ENCODE data around the gene MED15. TPM values are rescaled to one million over a fixed set of nuclear protein-coding genes. Genes with fewer than 3 reads are reported as not detected.

The MED15 gene
- total RNA-seq, 4 donors from 2014 or later: 16.5 to 110 (median 38.6) TPM

- H3K27me3 ChIP-seq: no peaks in the 10 kb centered on the region
- intact Hi-C loops (cut with DNase I; ENCODE audit: low total_unique reads): no loop called here
- DNase-seq: peak; percentile 67 to 71
- H3K27ac ChIP-seq: peak overlapping the region; percentile 64 to 79
- no peak overlapping the region for H3K4me3 ChIP-seq
- H3K36me3 ChIP-seq: no peaks in the 10 kb centered on the region
- no peaks in the 10 kb centered on the region for H3K9me3 ChIP-seq
- no peak for TF ChIP-seq POLR2A (IDR thresholded peaks at IDR 0.05)
- TF ChIP-seq CTCF (IDR thresholded peaks at IDR 0.05): peak in 1 of 4 experiments; percentile 1
- H3K4me1 ChIP-seq: peaks cover 7 to 28% of the 10 kb centered on the region in 2 donors
These were observed 61.9 kb downstream of the MED15 start for GRCh38 chr22:20569059-20570058.

GRCh38 chr22:20571078-20571503 lies 63.7 kb downstream of the MED15 start:
- H3K36me3 ChIP-seq: no peaks in the 10 kb centered on the region
- peak overlapping the region in 1 of 2 donors; percentile 24 for H3K27ac ChIP-seq
- no peaks in the 10 kb centered on the region for H3K9me3 ChIP-seq
- no peak overlapping the region for H3K4me3 ChIP-seq
- intact Hi-C loops (cut with DNase I; ENCODE audit: low total_unique reads): no loop called here
- TF ChIP-seq CTCF (IDR thresholded peaks at IDR 0.05) (no peak), POLR2A (IDR thresholded peaks at IDR 0.05) (no peak)
- H3K4me1 ChIP-seq: peaks cover 7 to 28% of the 10 kb centered on the region in 2 donors
- H3K27me3 ChIP-seq: no peaks in the 10 kb centered on the region
- DNase-seq: no peak

DNA sequence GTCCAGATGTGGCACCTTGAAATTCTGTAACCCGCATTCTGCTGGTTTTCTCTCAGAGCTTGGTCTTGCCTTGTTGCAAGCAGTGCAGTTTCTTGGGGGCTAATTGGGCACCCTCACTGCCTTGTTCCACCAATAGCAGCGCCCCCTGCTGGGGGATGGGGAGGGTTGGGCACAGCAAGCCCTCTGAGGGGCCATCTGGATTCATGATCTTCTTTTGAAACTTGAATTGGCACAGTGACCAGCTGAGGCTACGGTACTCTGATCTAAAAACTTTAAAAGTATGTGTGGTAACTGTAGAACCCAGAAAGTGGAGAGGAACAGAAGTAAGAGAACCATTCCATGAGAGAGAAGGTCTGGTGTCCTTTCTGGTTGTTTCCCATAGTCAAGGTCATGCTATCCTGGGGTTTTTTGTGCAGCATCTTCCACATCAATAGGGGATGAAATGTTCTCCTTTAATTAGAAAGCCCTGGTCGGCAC lies 64.2 kb downstream of the MED15 start:
- H3K27me3 ChIP-seq: no peaks in the 10 kb centered on the region
- no peaks in the 10 kb centered on the region for H3K9me3 ChIP-seq
- H3K4me3 ChIP-seq: no peak overlapping the region
- H3K4me1 ChIP-seq: peaks cover 7 to 27% of the 10 kb centered on the region in 2 donors
- intact Hi-C loops (cut with DNase I; ENCODE audit: low total_unique reads): no loop called here
- peak; percentile 37 to 60 (median 42) for TF ChIP-seq CTCF (IDR thresholded peaks at IDR 0.05)
- TF ChIP-seq POLR2A (IDR thresholded peaks at IDR 0.05): no peak
- peak overlapping the region in 1 of 2 donors; percentile 24 for H3K27ac ChIP-seq
- peak in 1 of 2 donors; percentile 44 for DNase-seq
- H3K36me3 ChIP-seq: no peaks in the 10 kb centered on the region

- intact Hi-C loops (cut with DNase I; ENCODE audit: low total_unique reads): no loop called here
- Histone ChIP-seq H3K4me3 (no peak overlapping the region), H3K4me1 (peaks cover 7 to 23% of the 10 kb centered on the region in 2 donors), H3K36me3 (no peaks in the 10 kb centered on the region), H3K27ac (no peak overlapping the region), H3K27me3 (no peaks in the 10 kb centered on the region), H3K9me3 (no peaks in the 10 kb centered on the region)
- DNase-seq: no peak
- TF ChIP-seq CTCF (IDR thresholded peaks at IDR 0.05): no peak
- no peak for TF ChIP-seq POLR2A (IDR thresholded peaks at IDR 0.05)
These were observed 64.9 kb downstream of the MED15 start for GRCh38 chr22:20572132-20572802.

Data from uterus (tissue), 4 donors.